Retinal pigment epithelial cell (primary cell): Measurements from ENCODE around the gene RBM19.

Source experiments
- DNase-seq: peaks from one replicate; pipeline ENCODE4 v3.0.0-alpha.2; 2010; ENCODE audit warnings: low read depth
- H3K4me3 ChIP-seq: 2 replicates; pipeline ENCODE4 v1.5.1; 2011; ENCODE audit warnings: mild to moderate bottlenecking, low read length, control low read depth, moderate library complexity
- CTCF ChIP-seq: conservative IDR thresholded peaks from 2 replicates; pipeline ENCODE4 v1.5.1; 2011; ENCODE audit warnings: low read depth, low read length, control low read depth, inconsistent platforms

The RBM19 gene

GRCh38 chr12:113962733-113963132, 3.4 kb downstream of the RBM19 start:
- TF ChIP-seq CTCF: no peak
- no peak for DNase-seq
- H3K4me3 ChIP-seq: no peak overlapping the region

GRCh38 chr12:113961921-113962710, 4.0 kb downstream of the RBM19 start:
- no peak for DNase-seq
- no peak overlapping the region for H3K4me3 ChIP-seq
- no peak for TF ChIP-seq CTCF

GRCh38 chr12:113960030-113960429, 6.1 kb downstream of the RBM19 start:
- no peak overlapping the region for H3K4me3 ChIP-seq
- no peak for TF ChIP-seq CTCF
- no peak for DNase-seq

- no peak for TF ChIP-seq CTCF
Measured at GRCh38 chr12:113959096-113959495, 7.0 kb downstream of the RBM19 start.

GRCh38 chr12:113958108-113958507, 8.0 kb downstream of the RBM19 start:
- no peak for DNase-seq
- no peak for TF ChIP-seq CTCF
- no peak overlapping the region for H3K4me3 ChIP-seq

More at GRCh38 chr12:113959096-113959495, 7.0 kb downstream of the RBM19 start:
- no peak for DNase-seq
- H3K4me3 ChIP-seq: no peak overlapping the region

- TF ChIP-seq CTCF: no peak
- no peak for DNase-seq
- H3K4me3 ChIP-seq: no peak overlapping the region
Measured at GRCh38 chr12:113957627-113958026, 8.5 kb downstream of the RBM19 start.
